HG02973 (cell line): ENCODE data around the gene TTLL11.
"Not testable (repeated sequence)": the region's sequence is repeated elsewhere in the genome, so short reads cannot be mapped to it uniquely, and the experiment has no call there.

Source experiments
- ATAC-seq: cut with Tn5 transposase; IDR thresholded peaks from one replicate; pipeline ENCODE4 v1.9.1; 2021; ENCODE audit warnings: moderate library complexity; ENCODE audit not compliant: unreplicated experiment

Gene TTLL11

GRCh38 chr9:121914604-121915303, 178.4 kb downstream of the TTLL11 start:
- no peak for ATAC-seq

GRCh38 chr9:121914017-121914595, 179.0 kb downstream of the TTLL11 start:
- ATAC-seq: no peak

DNA sequence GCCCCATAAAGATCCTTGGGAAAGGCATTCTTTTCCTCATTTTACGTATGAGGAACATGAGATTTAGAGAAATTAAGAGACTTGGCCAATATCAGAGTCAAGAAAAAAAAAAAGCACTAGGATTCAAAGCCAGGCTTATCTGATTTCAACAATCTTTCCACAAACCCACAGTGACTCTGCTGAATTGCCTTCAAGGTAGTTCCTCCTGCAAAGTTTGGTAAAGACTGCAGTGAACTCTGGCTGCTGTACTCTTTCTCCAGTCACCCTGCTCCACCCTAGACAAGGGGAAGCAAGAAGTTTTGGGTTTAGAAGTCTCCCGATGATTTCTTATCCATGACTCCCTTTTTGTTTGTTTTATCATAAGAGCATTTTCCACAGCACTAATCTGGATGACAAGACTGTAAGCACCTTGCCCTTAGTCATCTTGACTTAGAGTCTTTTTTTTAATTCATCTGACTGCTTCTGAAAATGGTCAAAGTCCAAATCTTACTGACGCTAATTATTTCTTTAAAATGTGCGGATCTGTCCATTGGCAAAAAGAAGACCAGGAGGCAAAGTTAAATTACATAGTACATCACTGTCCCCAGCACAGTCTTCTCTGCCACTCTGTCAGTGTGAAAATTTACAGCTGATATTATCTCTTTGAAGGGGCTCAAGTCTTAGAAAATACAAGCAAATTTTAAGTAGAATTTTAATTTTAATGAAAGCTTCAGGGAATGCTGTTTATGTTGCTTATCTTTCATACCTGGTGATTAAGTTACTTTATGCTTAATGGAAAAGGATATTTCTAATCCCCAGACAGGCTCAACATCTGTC, 180.1 kb downstream of the TTLL11 start:
- no peak for ATAC-seq

GRCh38 chr9:121910491-121911040, 182.5 kb downstream of the TTLL11 start:
- no peak for ATAC-seq

DNA sequence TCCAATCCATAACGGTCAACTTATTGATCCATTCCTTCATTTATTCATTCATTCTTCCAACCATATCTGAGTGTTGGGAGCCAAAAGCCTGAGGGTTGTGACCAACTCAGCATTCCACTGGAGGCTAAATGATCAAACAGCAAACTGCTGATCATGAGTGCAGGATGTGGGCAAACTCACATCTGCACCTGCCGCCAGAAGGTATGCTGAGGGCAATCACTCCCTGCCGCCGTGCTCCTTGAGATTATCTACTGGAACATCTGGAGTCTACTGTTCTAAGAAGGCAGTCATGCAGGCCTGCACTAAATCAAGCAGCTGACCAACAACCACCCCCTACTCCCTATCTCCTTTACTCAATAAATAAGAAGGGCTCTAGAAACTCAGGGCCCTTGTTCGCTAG, 184.0 kb downstream of the TTLL11 start:
- ATAC-seq: no peak

GRCh38 chr9:121906074-121906870, 186.8 kb downstream of the TTLL11 start:
- no peak for ATAC-seq

- ATAC-seq: no peak
Observed at GRCh38 chr9:121902461-121903135, 190.5 kb downstream of the TTLL11 start.

GRCh38 chr9:121901616-121902015, 191.5 kb downstream of the TTLL11 start:
- no peak for ATAC-seq

DNA sequence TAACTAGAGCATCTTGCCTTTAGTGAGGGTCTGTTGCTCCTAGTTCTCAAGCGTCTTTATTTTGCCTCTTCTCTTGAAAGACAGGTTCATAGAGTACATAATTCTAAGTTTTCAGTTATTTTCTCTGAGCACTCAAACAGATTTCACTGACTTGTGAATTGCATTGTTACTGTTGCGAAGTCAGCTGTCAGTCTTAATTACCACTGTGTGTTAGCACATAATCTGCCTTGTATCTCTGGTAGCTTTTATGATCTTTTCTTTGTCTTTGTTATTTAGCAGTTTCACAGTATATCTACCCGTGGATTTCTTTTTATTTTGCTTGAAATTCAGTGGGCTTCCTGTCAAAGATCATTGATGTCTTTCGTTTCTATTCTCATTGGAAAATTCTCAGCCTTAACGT, 192.9 kb downstream of the TTLL11 start:
- no peak for ATAC-seq

DNA sequence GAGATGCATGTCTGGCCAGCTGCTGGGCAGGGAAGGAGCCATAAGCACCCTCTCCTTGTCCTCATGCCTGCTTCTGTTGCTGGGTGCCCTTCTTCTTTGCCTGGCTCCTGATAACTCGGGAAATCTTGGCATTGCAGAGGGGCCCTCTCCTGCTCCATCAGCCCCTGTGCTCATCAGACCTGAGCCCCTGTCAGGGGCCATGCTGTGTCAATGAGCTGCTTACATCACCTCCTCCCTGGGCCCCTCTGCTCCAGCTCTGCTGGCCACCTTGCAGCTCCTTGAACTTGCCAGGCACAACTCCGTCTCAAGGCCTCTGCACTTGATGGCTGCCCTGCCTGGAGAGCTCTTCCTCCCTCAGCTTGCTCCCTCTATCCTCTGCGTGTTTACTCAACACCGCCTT, 194.3 kb downstream of the TTLL11 start:
- ATAC-seq: no peak

DNA sequence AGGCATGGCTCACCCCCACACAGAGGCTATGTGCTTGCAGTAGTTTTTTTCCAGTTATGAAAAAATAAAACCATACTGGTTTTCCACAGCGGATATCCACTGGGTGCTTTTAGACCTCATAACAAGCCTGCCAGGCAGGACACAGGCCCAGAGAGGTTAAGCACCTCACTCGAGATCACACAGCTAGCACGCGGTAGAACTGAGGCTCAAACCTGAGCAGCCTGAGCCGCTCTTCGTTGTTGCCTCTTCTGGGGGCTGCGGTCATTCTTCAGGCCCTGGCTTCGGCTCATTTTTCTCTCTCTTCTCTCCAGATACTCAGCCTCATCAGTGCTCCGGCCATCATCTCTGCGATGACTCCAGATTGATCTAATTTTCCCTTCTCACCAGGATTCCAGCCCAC, 196.0 kb downstream of the TTLL11 start:
- ATAC-seq: no peak

DNA sequence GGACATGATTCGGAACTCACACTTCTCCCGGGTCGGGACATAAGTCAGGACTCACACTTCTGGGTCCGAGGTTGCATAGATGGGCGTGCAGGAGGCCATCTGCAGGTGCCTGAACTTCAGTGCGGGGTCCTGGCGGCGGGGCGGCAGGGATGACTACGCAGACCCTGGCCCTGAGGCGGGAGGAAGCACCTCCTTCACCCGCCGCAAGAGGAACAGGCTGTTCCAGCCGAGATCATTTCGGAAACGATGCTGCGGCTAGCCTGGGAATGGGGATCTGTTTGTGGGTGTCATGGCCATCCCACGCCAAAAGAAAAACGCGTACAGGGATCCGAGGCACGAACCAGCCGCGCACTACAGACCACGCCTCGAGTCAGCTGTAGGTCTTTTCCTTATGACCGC, 196.6 kb downstream of the TTLL11 start:
- no peak for ATAC-seq

- no peak for ATAC-seq
Observed at GRCh38 chr9:121895818-121896544, 197.1 kb downstream of the TTLL11 start.

GRCh38 chr9:121895358-121895757, 197.8 kb downstream of the TTLL11 start:
- ATAC-seq: no peak

GRCh38 chr9:121894380-121894779, 198.7 kb downstream of the TTLL11 start:
- ATAC-seq: not testable (repeated sequence)

DNA sequence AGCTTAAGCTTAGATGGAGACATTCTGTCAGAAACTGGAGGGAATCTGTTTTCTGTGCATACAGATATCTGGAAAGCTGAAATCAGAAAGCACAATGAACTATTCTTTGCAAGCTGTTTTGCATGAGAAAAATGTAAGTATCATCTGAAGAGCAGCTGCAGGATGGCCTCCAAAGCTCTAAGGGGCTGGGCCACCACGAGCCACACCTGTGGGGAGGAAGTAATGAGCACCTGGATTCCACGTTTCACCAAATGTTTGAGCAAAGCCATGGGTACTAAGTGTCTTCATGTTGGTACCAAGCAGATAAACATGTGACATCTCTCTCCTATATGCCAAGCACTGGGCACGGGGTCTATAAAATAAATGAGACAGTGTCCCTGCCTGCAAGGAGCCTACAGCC, 199.3 kb downstream of the TTLL11 start:
- no peak for ATAC-seq

GRCh38 chr9:121892706-121893105, 200.4 kb downstream of the TTLL11 start:
- no peak for ATAC-seq

GRCh38 chr9:121890746-121891145, 202.4 kb downstream of the TTLL11 start:
- ATAC-seq: no peak

DNA sequence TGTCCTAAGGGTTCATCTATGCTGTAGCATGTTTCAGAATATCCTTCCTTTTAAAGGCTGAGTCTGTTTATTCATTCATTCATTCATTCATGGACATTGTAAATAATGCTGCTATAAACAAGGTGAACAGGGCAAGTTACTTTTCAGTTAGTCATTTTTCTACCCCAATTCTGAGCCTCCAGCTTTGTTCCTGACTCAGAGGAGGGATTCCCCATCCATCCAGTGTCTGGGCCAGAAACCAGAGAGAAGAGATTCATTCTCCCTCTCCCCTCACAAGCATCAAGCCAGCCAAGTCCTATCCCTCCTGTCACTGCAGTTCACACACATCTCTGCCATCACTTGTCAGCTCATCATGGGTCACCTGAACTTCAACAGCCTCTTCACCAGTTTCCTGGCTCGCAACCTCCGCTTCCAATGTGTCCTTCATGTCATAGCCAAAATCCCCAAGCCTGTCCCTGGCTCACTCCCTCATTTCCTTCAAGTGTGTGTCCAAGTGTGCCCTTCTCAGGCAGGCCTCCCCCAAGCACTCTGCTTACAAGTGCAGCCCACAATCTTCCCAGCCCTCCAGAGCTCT, 203.0 kb downstream of the TTLL11 start:
- ATAC-seq: no peak

DNA sequence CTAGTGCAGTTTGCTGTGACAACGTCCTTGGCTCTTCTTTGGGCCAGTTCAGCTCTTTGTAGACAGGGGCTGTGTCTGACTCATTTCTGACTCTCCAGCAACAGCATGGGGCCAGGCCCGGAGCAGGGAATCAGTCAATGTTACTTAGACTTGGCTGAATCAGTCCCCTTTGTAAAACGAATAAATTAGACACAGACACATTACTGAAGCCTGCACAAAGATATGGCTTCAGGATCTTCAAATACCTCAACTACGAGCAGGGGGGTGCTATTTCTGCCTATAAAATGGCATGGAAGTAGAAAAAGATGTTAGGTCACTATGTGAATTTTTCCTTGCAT, 204.7 kb downstream of the TTLL11 start:
- ATAC-seq: no peak
